Esophagus muscularis mucosa (tissue), 3 donors: ENCODE results near the gene TMEM86B.

Experiments used
- EP300 ChIP-seq: sonication (generic); formaldehyde crosslinking; IDR thresholded peaks from one replicate; pipeline ENCODE4 v1.6.1; 2017; ENCODE audit warnings: antibody characterized with exemption
- TF ChIP-seq, protein P1 (sequence below), 3 experiments: fragments of 200-600 bp in 2 of 3; fragments of 450-650 bp in 1 of 3; sonication (generic) in 2 of 3; IDR thresholded peaks; one replicate each; pipeline ENCODE4 v1.5.1; 2017 to 2019; ENCODE audit warnings: antibody characterized with exemption in 3 of 3, mild to moderate bottlenecking in 2 of 3, moderate library complexity in 1 of 3

DNA sequence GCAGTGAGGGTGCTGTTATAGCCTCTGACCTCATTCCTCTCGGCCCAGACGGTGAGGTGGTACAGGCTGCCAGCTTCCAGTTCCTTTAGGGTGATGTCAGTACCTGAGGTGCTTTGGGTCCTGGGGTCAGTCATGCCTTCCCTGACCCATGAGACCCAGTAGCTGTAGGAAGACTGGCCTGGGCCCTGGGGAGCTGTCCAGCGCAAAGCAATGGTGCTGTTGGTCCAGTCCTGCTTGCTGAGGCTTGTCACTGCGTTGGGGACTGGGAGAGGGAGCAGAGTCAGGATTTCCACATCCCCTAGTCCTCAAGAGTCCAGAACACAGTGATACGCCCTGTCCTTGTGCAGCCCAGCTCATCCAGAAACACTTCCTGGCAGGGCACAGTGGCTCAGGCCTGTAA is 29.9 kb downstream of the TMEM86B start:
- TF ChIP-seq, protein P1, sequence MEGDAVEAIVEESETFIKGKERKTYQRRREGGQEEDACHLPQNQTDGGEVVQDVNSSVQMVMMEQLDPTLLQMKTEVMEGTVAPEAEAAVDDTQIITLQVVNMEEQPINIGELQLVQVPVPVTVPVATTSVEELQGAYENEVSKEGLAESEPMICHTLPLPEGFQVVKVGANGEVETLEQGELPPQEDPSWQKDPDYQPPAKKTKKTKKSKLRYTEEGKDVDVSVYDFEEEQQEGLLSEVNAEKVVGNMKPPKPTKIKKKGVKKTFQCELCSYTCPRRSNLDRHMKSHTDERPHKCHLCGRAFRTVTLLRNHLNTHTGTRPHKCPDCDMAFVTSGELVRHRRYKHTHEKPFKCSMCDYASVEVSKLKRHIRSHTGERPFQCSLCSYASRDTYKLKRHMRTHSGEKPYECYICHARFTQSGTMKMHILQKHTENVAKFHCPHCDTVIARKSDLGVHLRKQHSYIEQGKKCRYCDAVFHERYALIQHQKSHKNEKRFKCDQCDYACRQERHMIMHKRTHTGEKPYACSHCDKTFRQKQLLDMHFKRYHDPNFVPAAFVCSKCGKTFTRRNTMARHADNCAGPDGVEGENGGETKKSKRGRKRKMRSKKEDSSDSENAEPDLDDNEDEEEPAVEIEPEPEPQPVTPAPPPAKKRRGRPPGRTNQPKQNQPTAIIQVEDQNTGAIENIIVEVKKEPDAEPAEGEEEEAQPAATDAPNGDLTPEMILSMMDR (IDR thresholded peaks at IDR 0.05), result no peak
- no peak for TF ChIP-seq EP300
